GM12864 (cell line): ENCODE measurements around the gene TRIM34.
"Not testable (repeated sequence)": the region's sequence is repeated elsewhere in the genome, so short reads cannot be mapped to it uniquely, and the experiment has no call there.

Source experiments
- DNase-seq: peaks from one replicate; pipeline ENCODE4 v3.0.0-alpha.2; 2011; ENCODE audit warnings: low read depth
- H3K4me3 ChIP-seq: 2 replicates; pipeline ENCODE4 v1.5.1; 2011; ENCODE audit warnings: mild to moderate bottlenecking, low read depth, low read length, control low read depth
- TF ChIP-seq, protein P1 (sequence below): IDR thresholded peaks from 2 replicates; pipeline ENCODE4 v1.5.1; 2011; ENCODE audit warnings: low read depth, mild to moderate bottlenecking, moderate library complexity, low read length, control low read depth, inconsistent platforms; ENCODE audit errors: missing control alignments

TRIM34 gene

DNA sequence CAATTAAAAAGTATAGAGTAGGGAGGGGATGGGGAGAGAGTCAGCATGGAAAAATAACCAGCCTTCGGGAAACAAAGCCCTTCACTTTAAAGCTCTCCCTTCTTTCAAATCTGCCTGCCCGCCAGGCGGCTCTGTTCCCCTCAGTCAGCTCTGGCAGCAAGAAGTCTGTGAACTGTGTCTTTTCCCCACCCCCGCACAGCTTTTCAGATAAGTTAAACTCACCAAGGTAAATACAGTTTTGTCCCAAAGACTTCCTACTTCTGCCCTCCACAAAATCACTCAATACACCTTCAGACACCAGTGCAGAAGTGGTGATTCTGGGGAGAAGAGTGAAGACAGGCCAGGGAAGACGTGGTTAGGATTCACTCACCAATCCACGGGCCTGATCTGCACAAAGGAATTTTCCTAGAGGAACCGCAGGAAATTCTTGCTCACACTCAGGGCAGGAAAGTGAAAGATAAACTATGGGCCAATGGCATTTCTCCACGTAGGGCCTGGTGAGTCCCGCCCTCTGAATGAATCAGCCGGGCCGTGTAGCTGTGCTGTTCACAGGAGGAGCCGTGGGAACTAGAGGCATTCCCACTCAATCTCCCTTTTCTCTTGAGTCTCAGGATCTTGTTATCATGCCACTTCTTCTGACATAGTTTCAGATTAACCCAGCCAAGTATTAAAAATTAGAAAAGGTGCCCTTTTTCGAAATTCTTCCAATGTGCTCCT is 60.0 kb downstream of the TRIM34 start, which contains the start of gene TRIM5:
TSS of gene TRIM5 (minus strand) at position 429 of the 717 bp plus-strand sequence. CDS start 4,897 bp downstream, outside the sequence.
- TF ChIP-seq, protein P1, sequence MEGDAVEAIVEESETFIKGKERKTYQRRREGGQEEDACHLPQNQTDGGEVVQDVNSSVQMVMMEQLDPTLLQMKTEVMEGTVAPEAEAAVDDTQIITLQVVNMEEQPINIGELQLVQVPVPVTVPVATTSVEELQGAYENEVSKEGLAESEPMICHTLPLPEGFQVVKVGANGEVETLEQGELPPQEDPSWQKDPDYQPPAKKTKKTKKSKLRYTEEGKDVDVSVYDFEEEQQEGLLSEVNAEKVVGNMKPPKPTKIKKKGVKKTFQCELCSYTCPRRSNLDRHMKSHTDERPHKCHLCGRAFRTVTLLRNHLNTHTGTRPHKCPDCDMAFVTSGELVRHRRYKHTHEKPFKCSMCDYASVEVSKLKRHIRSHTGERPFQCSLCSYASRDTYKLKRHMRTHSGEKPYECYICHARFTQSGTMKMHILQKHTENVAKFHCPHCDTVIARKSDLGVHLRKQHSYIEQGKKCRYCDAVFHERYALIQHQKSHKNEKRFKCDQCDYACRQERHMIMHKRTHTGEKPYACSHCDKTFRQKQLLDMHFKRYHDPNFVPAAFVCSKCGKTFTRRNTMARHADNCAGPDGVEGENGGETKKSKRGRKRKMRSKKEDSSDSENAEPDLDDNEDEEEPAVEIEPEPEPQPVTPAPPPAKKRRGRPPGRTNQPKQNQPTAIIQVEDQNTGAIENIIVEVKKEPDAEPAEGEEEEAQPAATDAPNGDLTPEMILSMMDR: peak; percentile 85
- DNase-seq: peak; percentile 77
- H3K4me3 ChIP-seq: peak within 1 kb of the TSS; percentile 49

GRCh38 chr11:5686426-5686825 is 61.6 kb downstream of the TRIM34 start:
- DNase-seq: no peak
- TF ChIP-seq, protein P1: no peak
- no peak overlapping the region for H3K4me3 ChIP-seq

DNA sequence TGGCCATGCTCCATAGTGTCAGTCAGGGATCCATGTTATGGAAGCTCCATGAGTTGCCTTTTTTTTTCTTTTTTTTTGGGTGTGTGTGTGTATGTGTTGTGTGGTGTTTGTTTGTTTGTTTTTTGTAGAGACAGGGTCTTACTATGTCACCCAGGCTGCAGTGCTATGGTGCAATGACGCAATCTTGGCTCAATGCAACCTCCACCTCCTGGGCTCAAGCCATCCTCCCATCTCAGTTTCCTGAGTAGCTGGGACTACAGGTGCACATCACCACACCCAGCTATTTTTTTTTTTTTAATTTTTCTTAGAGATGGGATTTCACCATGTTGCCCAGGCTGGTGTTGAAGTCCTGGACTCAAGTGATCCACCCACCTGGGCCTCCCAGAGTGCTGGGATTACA is 63.7 kb downstream of the TRIM34 start:
- DNase-seq: no peak
- no peak overlapping the region for H3K4me3 ChIP-seq
- TF ChIP-seq, protein P1: no peak

- H3K4me3 ChIP-seq: peak within 1 kb of the TSS; percentile 62
- DNase-seq: peak; percentile 89
- TF ChIP-seq, protein P1: no peak
Observed at GRCh38 chr11:5689551-5689983, 64.8 kb downstream of the TRIM34 start, which contains the start of gene TRIM22. TSS of gene TRIM22 (plus strand) at chr11:5689790. CDS start at chr11:5696233, 6,443 bp downstream.

- H3K4me3 ChIP-seq: peak overlapping the region; percentile 62
- TF ChIP-seq, protein P1: no peak
- DNase-seq: no peak
Observed at GRCh38 chr11:5690216-5690615, 65.4 kb downstream of the TRIM34 start.

- DNase-seq: no peak
- H3K4me3 ChIP-seq: peak overlapping the region; percentile 62
- TF ChIP-seq, protein P1: no peak
Observed at GRCh38 chr11:5690736-5691135, 65.9 kb downstream of the TRIM34 start.

DNA sequence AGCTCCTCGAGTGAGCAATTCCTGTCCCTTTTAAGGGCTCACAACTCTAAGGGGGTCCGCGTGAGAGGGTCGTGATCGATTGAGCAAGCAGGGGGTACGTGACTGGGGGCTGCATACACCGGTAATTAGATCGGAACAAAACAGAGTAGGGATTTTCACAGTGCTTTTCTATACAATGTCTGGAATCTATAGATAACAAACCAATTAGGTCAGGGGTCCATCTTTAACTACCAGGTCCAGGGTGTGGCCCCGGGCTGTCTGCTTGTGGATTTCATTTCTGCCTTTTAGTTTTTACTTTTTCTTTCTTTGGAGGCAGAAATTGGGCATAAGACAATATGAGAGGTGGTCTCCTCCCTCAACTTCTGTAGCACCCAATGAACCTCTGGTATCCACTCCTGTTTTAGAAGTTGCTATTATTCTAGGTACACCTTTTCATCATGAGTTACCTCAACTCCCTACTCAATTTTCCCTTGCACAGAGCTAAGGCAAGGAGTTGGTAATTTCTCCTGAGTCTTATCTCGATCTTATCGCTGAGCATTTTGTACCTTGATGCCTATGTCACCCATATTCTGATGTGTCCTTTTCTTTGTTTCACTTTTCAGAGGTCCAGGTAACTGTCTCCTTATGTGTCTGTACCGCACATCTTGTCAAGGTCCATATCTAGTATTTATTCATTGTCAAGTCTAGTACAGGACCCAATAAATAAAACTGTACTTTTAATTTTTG is 66.6 kb downstream of the TRIM34 start:
- H3K4me3 ChIP-seq: peak overlapping the region; percentile 62
- DNase-seq: not testable (repeated sequence)
